HL-60 (cell line): ENCODE results near the gene SLC35A3.

ENCODE experiments used
- CTCF ChIP-seq: IDR thresholded peaks from one replicate; pipeline ENCODE4 v1.5.1; 2011; ENCODE audit warnings: low read length, control low read depth, inconsistent platforms; ENCODE audit not compliant: insufficient read depth
- GABPA ChIP-seq: IDR thresholded peaks from 2 replicates; pipeline ENCODE4 v1.6.1; 2012; ENCODE audit warnings: low read depth
- POLR2AphosphoS5 ChIP-seq: IDR thresholded peaks from 2 replicates; pipeline ENCODE4 v1.6.1; 2012; ENCODE audit warnings: low read depth
- SPI1 ChIP-seq: IDR thresholded peaks from 2 replicates; pipeline ENCODE4 v1.6.1; 2012; ENCODE audit warnings: low read depth, mild to moderate bottlenecking, borderline replicate concordance
- TF ChIP-seq, protein P1 (sequence below): IDR thresholded peaks from 2 replicates; pipeline ENCODE4 v1.6.1; 2012; ENCODE audit warnings: low read depth; ENCODE audit not compliant: insufficient replicate concordance

GRCh38 chr1:99942723-99943122 is 27.1 kb upstream of the SLC35A3 start:
- TF ChIP-seq CTCF (no peak), POLR2AphosphoS5 (no peak), SPI1 (no peak), GABPA (no peak)
- TF ChIP-seq, protein P1, sequence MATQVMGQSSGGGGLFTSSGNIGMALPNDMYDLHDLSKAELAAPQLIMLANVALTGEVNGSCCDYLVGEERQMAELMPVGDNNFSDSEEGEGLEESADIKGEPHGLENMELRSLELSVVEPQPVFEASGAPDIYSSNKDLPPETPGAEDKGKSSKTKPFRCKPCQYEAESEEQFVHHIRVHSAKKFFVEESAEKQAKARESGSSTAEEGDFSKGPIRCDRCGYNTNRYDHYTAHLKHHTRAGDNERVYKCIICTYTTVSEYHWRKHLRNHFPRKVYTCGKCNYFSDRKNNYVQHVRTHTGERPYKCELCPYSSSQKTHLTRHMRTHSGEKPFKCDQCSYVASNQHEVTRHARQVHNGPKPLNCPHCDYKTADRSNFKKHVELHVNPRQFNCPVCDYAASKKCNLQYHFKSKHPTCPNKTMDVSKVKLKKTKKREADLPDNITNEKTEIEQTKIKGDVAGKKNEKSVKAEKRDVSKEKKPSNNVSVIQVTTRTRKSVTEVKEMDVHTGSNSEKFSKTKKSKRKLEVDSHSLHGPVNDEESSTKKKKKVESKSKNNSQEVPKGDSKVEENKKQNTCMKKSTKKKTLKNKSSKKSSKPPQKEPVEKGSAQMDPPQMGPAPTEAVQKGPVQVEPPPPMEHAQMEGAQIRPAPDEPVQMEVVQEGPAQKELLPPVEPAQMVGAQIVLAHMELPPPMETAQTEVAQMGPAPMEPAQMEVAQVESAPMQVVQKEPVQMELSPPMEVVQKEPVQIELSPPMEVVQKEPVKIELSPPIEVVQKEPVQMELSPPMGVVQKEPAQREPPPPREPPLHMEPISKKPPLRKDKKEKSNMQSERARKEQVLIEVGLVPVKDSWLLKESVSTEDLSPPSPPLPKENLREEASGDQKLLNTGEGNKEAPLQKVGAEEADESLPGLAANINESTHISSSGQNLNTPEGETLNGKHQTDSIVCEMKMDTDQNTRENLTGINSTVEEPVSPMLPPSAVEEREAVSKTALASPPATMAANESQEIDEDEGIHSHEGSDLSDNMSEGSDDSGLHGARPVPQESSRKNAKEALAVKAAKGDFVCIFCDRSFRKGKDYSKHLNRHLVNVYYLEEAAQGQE: no peak
